ENCODE measurements around the gene KRT7.

DNA sequence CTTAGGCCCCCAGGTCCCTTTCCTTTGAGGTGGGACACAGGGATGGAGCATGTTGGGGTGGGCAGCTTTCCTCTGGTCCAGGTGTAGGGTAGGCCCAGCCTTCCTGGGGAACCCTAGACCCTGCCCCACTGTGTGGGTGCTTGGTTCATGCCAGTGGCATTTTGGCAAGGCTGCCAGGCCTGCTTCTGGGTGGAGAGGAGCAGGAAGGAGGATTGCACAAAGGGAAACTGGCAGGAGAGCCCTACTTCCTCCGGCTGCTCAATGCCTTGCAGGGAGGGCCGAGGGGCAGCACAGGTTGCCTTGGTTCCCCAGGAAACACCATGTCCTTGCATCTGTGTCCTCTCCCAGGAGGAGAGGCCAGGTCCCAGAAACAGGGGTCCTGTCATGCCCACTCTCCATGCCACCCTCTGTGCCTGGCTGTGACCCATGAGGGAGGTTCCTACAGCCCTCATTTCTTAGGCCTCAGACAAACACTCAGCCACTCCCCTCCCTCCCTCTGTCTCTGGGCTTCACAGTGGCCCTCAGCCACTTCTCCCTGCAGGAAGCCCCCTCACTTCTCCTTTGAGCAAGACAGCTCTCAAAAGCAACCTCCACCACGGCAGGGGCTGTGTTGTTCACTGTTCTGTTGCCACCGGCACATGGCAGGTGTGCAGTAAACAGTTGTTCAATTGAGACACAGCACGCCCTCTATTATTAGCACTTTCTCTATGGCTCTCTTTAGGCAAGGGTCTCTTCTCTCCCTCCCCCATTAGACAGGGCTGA is 34.4 kb upstream of the KRT7 start:
- TF ChIP-seq, protein P1, sequence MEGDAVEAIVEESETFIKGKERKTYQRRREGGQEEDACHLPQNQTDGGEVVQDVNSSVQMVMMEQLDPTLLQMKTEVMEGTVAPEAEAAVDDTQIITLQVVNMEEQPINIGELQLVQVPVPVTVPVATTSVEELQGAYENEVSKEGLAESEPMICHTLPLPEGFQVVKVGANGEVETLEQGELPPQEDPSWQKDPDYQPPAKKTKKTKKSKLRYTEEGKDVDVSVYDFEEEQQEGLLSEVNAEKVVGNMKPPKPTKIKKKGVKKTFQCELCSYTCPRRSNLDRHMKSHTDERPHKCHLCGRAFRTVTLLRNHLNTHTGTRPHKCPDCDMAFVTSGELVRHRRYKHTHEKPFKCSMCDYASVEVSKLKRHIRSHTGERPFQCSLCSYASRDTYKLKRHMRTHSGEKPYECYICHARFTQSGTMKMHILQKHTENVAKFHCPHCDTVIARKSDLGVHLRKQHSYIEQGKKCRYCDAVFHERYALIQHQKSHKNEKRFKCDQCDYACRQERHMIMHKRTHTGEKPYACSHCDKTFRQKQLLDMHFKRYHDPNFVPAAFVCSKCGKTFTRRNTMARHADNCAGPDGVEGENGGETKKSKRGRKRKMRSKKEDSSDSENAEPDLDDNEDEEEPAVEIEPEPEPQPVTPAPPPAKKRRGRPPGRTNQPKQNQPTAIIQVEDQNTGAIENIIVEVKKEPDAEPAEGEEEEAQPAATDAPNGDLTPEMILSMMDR (IDR thresholded peaks at IDR 0.05; ENCODE audit: low read depth, low read length, poor library complexity, severe bottlenecking): no peak
- TF ChIP-seq EZH2phosphoT487 (IDR thresholded peaks at IDR 0.05; ENCODE audit: borderline replicate concordance, low read length): no peak
